IMR-90 (cell line): ENCODE measurements around the gene ABCD1. TPM values are rescaled to one million over a fixed set of nuclear protein-coding genes. Genes with fewer than 3 reads are reported as not detected.
"Not testable (repeated sequence)": the region's sequence is repeated elsewhere in the genome, so short reads cannot be mapped to it uniquely, and the experiment has no call there.

ENCODE experiments used
- ATAC-seq: fragments of 200-7000 bp; cut with Tn5 transposase; 2 replicates; pipeline ENCODE4 v1.9.1; 2020; ENCODE audit warnings: low read depth, mild to moderate bottlenecking, moderate library complexity
- BruUV-seq: library from RNA; stranded (reverse); fragments of 400-500 nt; replicated peaks from 2 replicates; lab custom pipeline; 2021; lab: Mats Ljungman, UMichigan
- CTCF ChIA-PET: fragments of 300-600 bp; formaldehyde crosslinking; extraction: SDS; loops from one replicate; lab custom pipeline; 2021; ENCODE audit warnings: antibody characterized with exemption; lab: Yijun Ruan, JAX
- POLR2A ChIA-PET: fragments of 300-600 bp; sonication (Branson Sonifier 250); formaldehyde crosslinking; loops from one replicate; lab custom pipeline; 2022; ENCODE audit warnings: antibody characterized with exemption; ENCODE audit not compliant: unreplicated experiment; lab: Charles Lee
- DNase-seq: peaks from one replicate; pipeline ENCODE4 v3.0.0; 2013
- H2AFZ ChIP-seq: replicated peaks from 2 replicates; pipeline ENCODE3; 2013; ENCODE audit warnings: low read length, mild to moderate bottlenecking; ENCODE audit not compliant: poor library complexity
- H2AK5ac ChIP-seq: 2 replicates; pipeline ENCODE4 v1.6.1; 2013; ENCODE audit warnings: low read depth, low read length, inconsistent platforms
- H2AK9ac ChIP-seq: replicated peaks from 2 replicates; pipeline ENCODE3; 2013; ENCODE audit warnings: mild to moderate bottlenecking, low read depth, low read length, moderate library complexity; ENCODE audit not compliant: poor library complexity
- H2BK120ac ChIP-seq: 2 replicates; pipeline ENCODE4 v1.6.1; 2013; ENCODE audit warnings: low read depth, low read length, inconsistent platforms
- H2BK15ac ChIP-seq: 3 replicates; pipeline ENCODE4 v1.6.1; 2013; ENCODE audit warnings: low read depth, low read length, inconsistent platforms
- H2BK20ac ChIP-seq: 2 replicates; pipeline ENCODE4 v1.6.1; 2013; ENCODE audit warnings: low read depth, mild to moderate bottlenecking, inconsistent platforms, low read length, moderate library complexity
- H2BK5ac ChIP-seq: 2 replicates; pipeline ENCODE4 v1.6.1; 2013; ENCODE audit warnings: mild to moderate bottlenecking, low read depth, low read length, inconsistent platforms; ENCODE audit not compliant: poor library complexity, severe bottlenecking
- H3K14ac ChIP-seq: replicated peaks from 2 replicates; pipeline ENCODE4 v1.6.1; 2013; ENCODE audit warnings: low read depth, low read length, inconsistent platforms
- H3K18ac ChIP-seq: 2 replicates; pipeline ENCODE4 v1.6.1; 2013; ENCODE audit warnings: low read depth, low read length, control low read depth
- H3K23ac ChIP-seq: 2 replicates; pipeline ENCODE4 v1.6.1; 2013; ENCODE audit warnings: low read depth, low read length, inconsistent platforms
- H3K27ac ChIP-seq: 2 replicates; pipeline ENCODE4 v1.5.1; 2013; ENCODE audit warnings: mild to moderate bottlenecking, control low read depth, low read length; ENCODE audit not compliant: insufficient read depth
- H3K27me3 ChIP-seq: 2 replicates; pipeline ENCODE4 v1.6.1; 2013; ENCODE audit warnings: low read length; ENCODE audit not compliant: control insufficient read depth, insufficient read depth
- H3K36me3 ChIP-seq: 2 replicates; pipeline ENCODE4 v1.6.1; 2013; ENCODE audit warnings: low read length, mixed read lengths; ENCODE audit not compliant: control insufficient read depth, insufficient read depth
- H3K4ac ChIP-seq: 2 replicates; pipeline ENCODE4 v1.6.1; 2013; ENCODE audit warnings: low read depth, low read length, inconsistent platforms
- H3K4me1 ChIP-seq: 2 replicates; pipeline ENCODE4 v1.6.1; 2013; ENCODE audit warnings: low read length, mixed read lengths; ENCODE audit not compliant: control insufficient read depth, insufficient read depth
- H3K4me2 ChIP-seq: 2 replicates; pipeline ENCODE4 v1.6.1; 2013; ENCODE audit warnings: low read depth, mild to moderate bottlenecking, control low read depth, low read length, moderate library complexity
- H3K4me3 ChIP-seq: 2 replicates; pipeline ENCODE4 v1.5.1; 2013; ENCODE audit warnings: low read depth, mild to moderate bottlenecking, control low read depth, low read length, moderate library complexity; ENCODE audit not compliant: insufficient read depth
- H3K56ac ChIP-seq: 2 replicates; pipeline ENCODE4 v1.6.1; 2013; ENCODE audit warnings: low read length, inconsistent platforms; ENCODE audit not compliant: insufficient read depth; ENCODE audit errors: extremely low read depth
- H3K79me1 ChIP-seq, 2 experiments: 2 replicates each; pipeline ENCODE4 v1.6.1; 2013; ENCODE audit warnings: low read length in 2 of 2, inconsistent platforms in 1 of 2, low read depth in 1 of 2
- H3K9ac ChIP-seq: 2 replicates; pipeline ENCODE4 v1.6.1; 2013; ENCODE audit warnings: low read depth, low read length, control low read depth
- H3K9me1 ChIP-seq: 2 replicates; pipeline ENCODE4 v1.6.1; 2013; ENCODE audit warnings: low read length, inconsistent platforms; ENCODE audit not compliant: insufficient read depth
- H3K9me3 ChIP-seq: 2 replicates; pipeline ENCODE4 v1.6.1; 2013; ENCODE audit warnings: low read length; ENCODE audit not compliant: control insufficient read depth, insufficient read depth
- H4K20me1 ChIP-seq: 2 replicates; pipeline ENCODE4 v1.6.1; 2013; ENCODE audit warnings: low read length, inconsistent platforms; ENCODE audit not compliant: insufficient read depth
- H4K5ac ChIP-seq: 2 replicates; pipeline ENCODE4 v1.6.1; 2013; ENCODE audit warnings: mild to moderate bottlenecking, low read depth, low read length, control low read depth
- H4K8ac ChIP-seq, 2 experiments: 2 replicates each; pipeline ENCODE4 v1.6.1; 2013; ENCODE audit warnings: low read depth in 2 of 2, low read length in 2 of 2, control low read depth in 1 of 2, inconsistent platforms in 1 of 2
- H4K91ac ChIP-seq: 2 replicates; pipeline ENCODE4 v1.6.1; 2013; ENCODE audit warnings: low read depth, low read length, inconsistent platforms; ENCODE audit not compliant: insufficient read depth
- WGBS, 2 experiments: methylation state at CpG; one replicate each; pipeline versions ENCODE4 v1.1.5 to v1.1.7; 2013; ENCODE audit warnings: missing lambda C conversion rate in 2 of 2; ENCODE audit not compliant: insufficient read length in 1 of 2; ENCODE audit errors: extremely low coverage in 2 of 2; 5-methylcytosine and 5-hydroxymethylcytosine counted together
- dilution Hi-C: fragments of 300-500 bp; cut with HindIII; formaldehyde crosslinking; loops from one replicate; pipeline ENCODE4 v1.14.3; 2018; ENCODE audit warnings: low sequenced_read_pairs; ENCODE audit not compliant: unreplicated experiment
- in situ Hi-C: fragments of 300-500 bp; cut with MboI; formaldehyde crosslinking; loops from 3 replicates; pipeline ENCODE4 v1.14.3; 2019; ENCODE audit warnings: low sequenced_read_pairs, inconsistent platforms, mixed read lengths
- intact Hi-C: fragments of 100-400 bp; cut with micrococcal nuclease; formaldehyde crosslinking; loops from 2 replicates; pipeline ENCODE4 v1.10.0; 2022
- polyA plus RNA-seq, 3 experiments: library from polyadenylated mRNA; depleted of rRNA; stranded (reverse); fragments of >200 nt; gene quantifications; 2 replicates each; pipeline ENCODE4 v1.2.3, GENCODE V29; 2012; ENCODE audit warnings: low replicate concordance in 1 of 3
- total RNA-seq: library from RNA; depleted of rRNA; stranded (reverse); fragments of >200 nt; gene quantifications from 2 replicates; pipeline ENCODE4 v1.2.3, GENCODE V29; 2012

Gene ABCD1
- total and polyA plus RNA-seq, 2 of the 4 experiments (the other 2 are of a cell fraction), result 4.3 to 7.0 TPM

DNA sequence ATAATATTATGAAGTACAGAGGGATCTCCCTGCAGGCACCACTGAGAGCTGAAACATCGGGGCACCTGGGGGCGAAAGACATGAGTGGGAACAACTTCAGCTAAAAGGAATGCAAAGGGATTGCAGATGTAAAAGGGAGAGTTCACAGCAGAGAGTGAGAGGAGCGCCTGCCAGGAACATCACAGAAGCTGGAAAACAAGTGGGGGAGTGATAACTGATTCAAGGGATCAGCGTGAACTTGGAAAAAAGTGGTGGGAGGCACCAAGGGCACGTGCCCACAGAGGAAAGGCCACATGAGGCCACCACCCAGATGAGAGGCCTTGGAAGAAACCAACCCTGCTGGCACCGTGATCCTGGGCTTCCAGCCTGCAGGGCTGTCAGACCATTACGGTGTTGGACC, 24.4 kb downstream of the ABCD1 start:
- H3K14ac ChIP-seq, CTCF ChIA-PET: not testable (repeated sequence)

More for the DNA sequence above, 24.4 kb downstream of the ABCD1 start:
- intact Hi-C loops, H2AK9ac ChIP-seq, H4K91ac ChIP-seq, H3K23ac ChIP-seq, H2AFZ ChIP-seq, dilution Hi-C loops, H4K8ac ChIP-seq, H3K9ac ChIP-seq, H4K5ac ChIP-seq, H3K18ac ChIP-seq, H3K4me1 ChIP-seq, BruUV-seq, H3K4me3 ChIP-seq, H3K27ac ChIP-seq, H3K4me2 ChIP-seq, H2AK5ac ChIP-seq, H2BK15ac ChIP-seq, ATAC-seq, H2BK120ac ChIP-seq, H2BK20ac ChIP-seq, H3K36me3 ChIP-seq, H3K4ac ChIP-seq, DNase-seq, H3K27me3 ChIP-seq, H3K9me1 ChIP-seq, in situ Hi-C loops, H3K56ac ChIP-seq, H4K20me1 ChIP-seq, H2BK5ac ChIP-seq, H3K9me3 ChIP-seq, H3K79me1 ChIP-seq, POLR2A ChIA-PET: not testable (repeated sequence)
- WGBS, 2 experiments, result 92% methylated on average over 4 of the region's 7 CpGs; no CpG with 5 or more reads in 1 of the 2 experiments
